ENCODE measurements around the gene PTCH2.
"Not testable (repeated sequence)": the region's sequence is repeated elsewhere in the genome, so short reads cannot be mapped to it uniquely, and the experiment has no call there.

The PTCH2 gene

GRCh38 chr1:44819196-44819607 lies 23.9 kb downstream of the PTCH2 start:
- DNase-seq, result no peak
- Histone ChIP-seq H3K4me3 (ENCODE audit: low read depth, low read length) (peak overlapping the region; percentile 35), H3K36me3 (replicated peaks) (peaks cover 11% of the 10 kb centered on the region), H3K27ac (peak overlapping the region; percentile 99), H3K27me3 (replicated peaks) (no peaks in the 10 kb centered on the region)
- in situ Hi-C loops (cut with HindIII; ENCODE audit: low pct_ligation_motif_present, low sequenced_read_pairs), result no loop called here
- TF ChIP-seq CTCF (IDR thresholded peaks at IDR 0.05; ENCODE audit: low read depth, low read length, missing control alignments), result no peak

GRCh38 chr1:44817771-44818495 lies 25.1 kb downstream of the PTCH2 start:
- Histone ChIP-seq H3K27ac (no peak overlapping the region), H3K36me3 (replicated peaks) (peaks cover 20% of the 10 kb centered on the region), H3K4me3 (ENCODE audit: low read depth, low read length) (no peak overlapping the region), H3K27me3 (replicated peaks) (no peaks in the 10 kb centered on the region)
- DNase-seq, result no peak
- in situ Hi-C loops (cut with HindIII; ENCODE audit: low pct_ligation_motif_present, low sequenced_read_pairs), result no loop called here
- no peak for TF ChIP-seq CTCF (IDR thresholded peaks at IDR 0.05; ENCODE audit: low read depth, low read length, missing control alignments)

GRCh38 chr1:44817307-44817706 lies 25.7 kb downstream of the PTCH2 start:
- DNase-seq, result no peak
- Histone ChIP-seq H3K27ac (no peak overlapping the region), H3K4me3 (ENCODE audit: low read depth, low read length) (no peak overlapping the region), H3K36me3 (replicated peaks) (peaks cover 21% of the 10 kb centered on the region), H3K27me3 (replicated peaks) (no peaks in the 10 kb centered on the region)
- in situ Hi-C loops (cut with HindIII; ENCODE audit: low pct_ligation_motif_present, low sequenced_read_pairs), result no loop called here
- TF ChIP-seq CTCF (IDR thresholded peaks at IDR 0.05; ENCODE audit: low read depth, low read length, missing control alignments), result no peak

GRCh38 chr1:44815926-44816325 lies 27.1 kb downstream of the PTCH2 start:
- H3K4me3 ChIP-seq (ENCODE audit: low read depth, low read length); H3K27ac ChIP-seq; in situ Hi-C loops (cut with HindIII; ENCODE audit: low pct_ligation_motif_present, low sequenced_read_pairs): not testable (repeated sequence)

GRCh38 chr1:44812822-44813543 lies 30.1 kb downstream of the PTCH2 start:
- no peak for TF ChIP-seq CTCF (IDR thresholded peaks at IDR 0.05; ENCODE audit: low read depth, low read length, missing control alignments)
- Histone ChIP-seq H3K4me3 (ENCODE audit: low read depth, low read length) (peak overlapping the region; percentile 29), H3K36me3 (replicated peaks) (peaks cover 24% of the 10 kb centered on the region), H3K27ac (peak overlapping the region; percentile 30), H3K27me3 (replicated peaks) (no peaks in the 10 kb centered on the region)
- DNase-seq, result no peak
- in situ Hi-C loops (cut with HindIII; ENCODE audit: low pct_ligation_motif_present, low sequenced_read_pairs), result no loop called here

More at GRCh38 chr1:44815926-44816325, 27.1 kb downstream of the PTCH2 start:
- H3K27me3 ChIP-seq (replicated peaks); DNase-seq: not testable (repeated sequence)
- H3K36me3 ChIP-seq (replicated peaks), result peaks cover 24% of the 10 kb centered on the region

- peak overlapping the region; percentile 99 for H3K27ac ChIP-seq
- DNase-seq, result no peak
- no peak overlapping the region for H3K4me3 ChIP-seq (ENCODE audit: low read depth, low read length)
- H3K27me3 ChIP-seq (replicated peaks), result no peaks in the 10 kb centered on the region
- in situ Hi-C loops (cut with HindIII; ENCODE audit: low pct_ligation_motif_present, low sequenced_read_pairs), result no loop called here
- TF ChIP-seq CTCF (IDR thresholded peaks at IDR 0.05; ENCODE audit: low read depth, low read length, missing control alignments), result peak; percentile 29
- H3K36me3 ChIP-seq (replicated peaks), result peaks cover 33% of the 10 kb centered on the region
Measured at GRCh38 chr1:44811234-44811633, 31.8 kb downstream of the PTCH2 start.

- Histone ChIP-seq H3K36me3 (replicated peaks) (peaks cover 36% of the 10 kb centered on the region), H3K27ac (peak overlapping the region; percentile 99)
- DNase-seq; in situ Hi-C loops (cut with HindIII; ENCODE audit: low pct_ligation_motif_present, low sequenced_read_pairs); H3K27me3 ChIP-seq (replicated peaks); H3K4me3 ChIP-seq (ENCODE audit: low read depth, low read length): not testable (repeated sequence)
Measured at GRCh38 chr1:44810762-44811105, 32.3 kb downstream of the PTCH2 start.
